Measurements from ENCODE around the gene TTLL5. TPM values are rescaled to one million over a fixed set of nuclear protein-coding genes. Genes with fewer than 3 reads are reported as not detected.

TTLL5 gene
- total and polyA plus RNA-seq, 9 of the 15 experiments (the other 6 are each of a cell fraction or from before 2014, with no cell fraction given), result 4.1 to 18.9 (median 12.6) TPM

- in situ Hi-C loops (cut with MboI), result loop anchor here (25.0 kb wide), 1 partner anchor 522 kb away; the partner anchor contains the start of gene NEK9
- peak; percentile 96 for TF ChIP-seq BCOR (IDR thresholded peaks at IDR 0.05)
- TF ChIP-seq ZBTB12 (CRISPR knock-in tag; IDR thresholded peaks at IDR 0.05), result no peak
- TF ChIP-seq, protein P1, sequence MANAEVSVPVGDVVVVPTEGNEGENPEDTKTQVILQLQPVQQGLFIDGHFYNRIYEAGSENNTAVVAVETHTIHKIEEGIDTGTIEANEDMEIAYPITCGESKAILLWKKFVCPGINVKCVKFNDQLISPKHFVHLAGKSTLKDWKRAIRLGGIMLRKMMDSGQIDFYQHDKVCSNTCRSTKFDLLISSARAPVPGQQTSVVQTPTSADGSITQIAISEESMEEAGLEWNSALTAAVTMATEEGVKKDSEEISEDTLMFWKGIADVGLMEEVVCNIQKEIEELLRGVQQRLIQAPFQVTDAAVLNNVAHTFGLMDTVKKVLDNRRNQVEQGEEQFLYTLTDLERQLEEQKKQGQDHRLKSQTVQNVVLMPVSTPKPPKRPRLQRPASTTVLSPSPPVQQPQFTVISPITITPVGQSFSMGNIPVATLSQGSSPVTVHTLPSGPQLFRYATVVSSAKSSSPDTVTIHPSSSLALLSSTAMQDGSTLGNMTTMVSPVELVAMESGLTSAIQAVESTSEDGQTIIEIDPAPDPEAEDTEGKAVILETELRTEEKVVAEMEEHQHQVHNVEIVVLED (CRISPR knock-in tag; IDR thresholded peaks at IDR 0.05), result no peak
- peak; percentile 97 for TF ChIP-seq RBM25 (IDR thresholded peaks at IDR 0.05; ENCODE audit: low read depth, low read length, severe bottlenecking)
- TF ChIP-seq, protein P2, sequence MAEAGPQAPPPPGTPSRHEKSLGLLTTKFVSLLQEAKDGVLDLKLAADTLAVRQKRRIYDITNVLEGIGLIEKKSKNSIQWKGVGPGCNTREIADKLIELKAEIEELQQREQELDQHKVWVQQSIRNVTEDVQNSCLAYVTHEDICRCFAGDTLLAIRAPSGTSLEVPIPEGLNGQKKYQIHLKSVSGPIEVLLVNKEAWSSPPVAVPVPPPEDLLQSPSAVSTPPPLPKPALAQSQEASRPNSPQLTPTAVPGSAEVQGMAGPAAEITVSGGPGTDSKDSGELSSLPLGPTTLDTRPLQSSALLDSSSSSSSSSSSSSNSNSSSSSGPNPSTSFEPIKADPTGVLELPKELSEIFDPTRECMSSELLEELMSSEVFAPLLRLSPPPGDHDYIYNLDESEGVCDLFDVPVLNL (CRISPR knock-in tag; IDR thresholded peaks at IDR 0.05; ENCODE audit: low read depth), result no peak
- TF ChIP-seq, protein P3, sequence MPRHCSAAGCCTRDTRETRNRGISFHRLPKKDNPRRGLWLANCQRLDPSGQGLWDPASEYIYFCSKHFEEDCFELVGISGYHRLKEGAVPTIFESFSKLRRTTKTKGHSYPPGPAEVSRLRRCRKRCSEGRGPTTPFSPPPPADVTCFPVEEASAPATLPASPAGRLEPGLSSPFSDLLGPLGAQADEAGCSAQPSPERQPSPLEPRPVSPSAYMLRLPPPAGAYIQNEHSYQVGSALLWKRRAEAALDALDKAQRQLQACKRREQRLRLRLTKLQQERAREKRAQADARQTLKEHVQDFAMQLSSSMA (CRISPR knock-in tag; IDR thresholded peaks at IDR 0.05), result no peak
- peak; percentile 35; the same call in 1 of the 2 replicates for TF ChIP-seq SMARCA5 (IDR thresholded peaks at IDR 0.05)
- no peak for TF ChIP-seq THRAP3 (IDR thresholded peaks at IDR 0.05; ENCODE audit: borderline replicate concordance)
- TF ChIP-seq ZMIZ1 (IDR thresholded peaks at IDR 0.05; ENCODE audit: low read depth in 2 of 2, low read length in 2 of 2), result no peak
- TF ChIP-seq SRSF1 (IDR thresholded peaks at IDR 0.05; ENCODE audit: low read depth, low read length), result no peak
- no peak for TF ChIP-seq ETV5 (CRISPR knock-in tag; IDR thresholded peaks at IDR 0.05; ENCODE audit: low read depth)
- no peak for TF ChIP-seq ZFP1 (CRISPR knock-in tag; IDR thresholded peaks at IDR 0.05)
- no peak for TF ChIP-seq HOXB6 (CRISPR knock-in tag; IDR thresholded peaks at IDR 0.05; ENCODE audit: borderline replicate concordance)
- no peak for TF ChIP-seq SIN3A (IDR thresholded peaks at IDR 0.05; ENCODE audit: borderline replicate concordance in 2 of 2, control insufficient read depth in 1 of 2, low read depth in 2 of 2, low read length in 2 of 2)
- TF ChIP-seq ADNP (tag; IDR thresholded peaks at IDR 0.05), result peak; percentile 53; the same call in 1 of the 2 replicates
These were observed 2.1 kb upstream of the TTLL5 start for GRCh38 chr14:75658957-75659356.

More at GRCh38 chr14:75658957-75659356, 2.1 kb upstream of the TTLL5 start:
- Histone ChIP-seq H3K79me2 (ENCODE audit: control insufficient read depth, insufficient read depth, low read length) (peaks cover 25% of the 10 kb centered on the region), H3K9me1 (ENCODE audit: control insufficient read depth, insufficient read depth, low read length) (no peaks in the 10 kb centered on the region), H3K4me1 (replicated peaks in 1 of 2; ENCODE audit: control insufficient read depth in 2 of 2, insufficient read depth in 2 of 2, low read length in 2 of 2) (peaks cover 0 to 4% of the 10 kb centered on the region in 2 experiments; a peak in 4 of 5 replicates), H3K36me3 (ENCODE audit: control insufficient read depth, insufficient read depth, low read length) (peaks cover 36% of the 10 kb centered on the region; the same call in 2 of the 3 replicates), H4K20me1 (replicated peaks; ENCODE audit: control insufficient read depth, insufficient read depth, low read length) (no peaks in the 10 kb centered on the region), H3K9me3 (replicated peaks; ENCODE audit: control insufficient read depth, insufficient read depth, low read depth, low read length) (no peaks in the 10 kb centered on the region), H3K27ac (ENCODE audit: extremely low read depth, low read depth, low read length) (no peak overlapping the region), H3K27me3 (ENCODE audit: control insufficient read depth in 2 of 2, insufficient read depth in 2 of 2, low read length in 2 of 2) (no peaks in the 10 kb centered on the region), H2AFZ (ENCODE audit: low read depth, low read length) (no peak overlapping the region), H3K4me3 (no peak overlapping the region), H3K9ac (ENCODE audit: insufficient read depth in 1 of 2, low read depth in 2 of 2, low read length in 2 of 2) (no peak overlapping the region), H3K4me2 (ENCODE audit: insufficient read depth, low read length) (no peak overlapping the region)
- BruUV-seq (replicated peaks), result no TSS peak
- DNase-seq (ENCODE audit: extremely low read depth in 1 of 4, low spot score in 3 of 4) (no peak), ATAC-seq (no peak), FAIRE-seq (no peak)
- CTCF ChIA-PET (ENCODE audit: low intra/inter-chr PET ratio), result no interaction called here
- WGBS (ENCODE audit: insufficient coverage, low coverage, missing lambda C conversion rate), result 90% methylated on average over 2 of the region's 2 CpGs
- POLR2A ChIA-PET, result no interaction called here
- intact Hi-C loops (cut with micrococcal nuclease), result loop anchor here (10.0 kb wide), 1 partner anchor 354 kb away; no protein-coding TSS in a partner anchor
